ENCODE results near the gene TTC33.

Gene TTC33

GRCh38 chr5:40521108-40521785, 234.5 kb downstream of the TTC33 start:
- DNase-seq (ENCODE audit: low read depth): no peak

DNA sequence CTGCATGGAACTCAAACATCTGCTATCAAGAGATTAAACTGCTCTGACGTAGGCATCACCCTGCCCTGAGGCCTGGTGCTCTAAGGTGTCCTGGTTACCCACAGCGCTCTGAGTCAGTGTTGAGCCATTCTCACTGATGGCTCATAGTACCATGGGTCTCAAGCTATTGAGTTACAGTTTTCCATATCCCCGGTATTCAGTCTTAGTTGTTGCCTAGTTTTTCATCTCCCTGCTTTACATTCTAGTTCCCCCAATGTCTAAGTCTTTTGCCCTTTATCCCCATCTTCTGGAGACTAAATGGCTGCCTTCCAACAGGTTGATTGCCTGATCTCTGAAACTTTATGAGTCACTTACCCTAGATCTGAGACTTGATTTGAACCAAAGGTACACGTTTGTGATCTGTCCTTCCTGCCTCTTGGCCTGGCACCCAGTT, 237.3 kb downstream of the TTC33 start:
- DNase-seq (ENCODE audit: low read depth): no peak

DNA sequence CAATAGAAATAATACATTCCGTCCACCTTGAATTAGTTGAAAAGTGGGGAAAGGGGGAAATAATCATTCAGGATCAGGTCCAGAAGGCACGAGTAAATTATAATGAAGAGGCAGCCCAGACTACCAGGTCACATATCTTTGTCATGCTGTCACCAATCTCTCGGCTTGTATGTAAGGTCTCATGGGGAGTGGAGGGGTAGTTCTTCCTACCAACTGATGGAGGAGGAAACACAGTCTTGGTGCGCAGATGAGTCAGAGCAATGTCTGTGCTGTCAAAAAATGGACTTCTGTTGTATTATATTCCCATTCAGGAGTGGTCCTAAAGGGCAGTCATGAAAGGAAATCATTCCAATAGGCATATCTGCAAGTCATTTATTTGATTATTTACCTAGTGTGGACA, 240.3 kb downstream of the TTC33 start:
- no peak for DNase-seq (ENCODE audit: low read depth)

GRCh38 chr5:40514976-40515375, 240.8 kb downstream of the TTC33 start:
- DNase-seq (ENCODE audit: low read depth): no peak

DNA sequence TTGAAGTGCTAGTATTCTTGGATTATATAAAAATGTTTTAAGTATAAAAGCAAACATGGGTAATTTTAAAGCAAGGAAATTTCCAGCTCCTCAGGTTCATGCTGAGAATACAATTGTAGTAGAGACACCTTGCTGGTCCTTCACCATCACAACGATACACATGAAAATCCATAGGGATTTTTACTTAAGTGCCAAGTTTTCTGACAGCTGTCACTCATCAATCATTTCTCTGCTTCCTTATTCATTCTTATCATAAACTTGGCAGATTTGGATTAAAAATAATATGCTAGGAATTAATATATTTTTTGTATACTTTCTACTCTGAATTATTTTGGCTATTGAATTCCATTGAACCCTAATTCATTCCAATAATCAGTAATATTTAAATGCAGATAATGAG, 244.0 kb downstream of the TTC33 start:
- DNase-seq (ENCODE audit: low read depth): no peak

GRCh38 chr5:40507095-40507494, 248.7 kb downstream of the TTC33 start:
- DNase-seq (ENCODE audit: low read depth): no peak

DNA sequence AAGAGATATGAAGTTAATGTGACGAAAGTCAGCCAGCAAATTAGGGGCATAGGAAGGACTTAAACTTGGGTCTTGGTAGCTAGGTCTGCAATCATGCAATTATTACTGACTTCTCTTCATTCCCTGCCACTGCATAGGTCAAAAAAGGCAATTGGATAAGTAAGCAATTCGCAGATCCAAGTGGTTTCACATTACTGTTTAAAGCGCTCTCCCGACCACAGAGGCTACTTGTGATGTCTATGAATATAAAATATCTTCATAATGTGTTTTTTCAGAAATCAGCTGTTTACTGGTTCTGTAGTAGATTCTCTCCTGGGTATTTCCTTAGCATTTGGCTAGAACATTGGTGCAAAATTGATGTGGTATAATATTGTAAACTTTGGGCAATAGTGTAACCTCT, 250.7 kb downstream of the TTC33 start:
- no peak for DNase-seq (ENCODE audit: low read depth)

- DNase-seq (ENCODE audit: low read depth): no peak
These were observed 252.3 kb downstream of the TTC33 start for GRCh38 chr5:40503439-40503838.

DNA sequence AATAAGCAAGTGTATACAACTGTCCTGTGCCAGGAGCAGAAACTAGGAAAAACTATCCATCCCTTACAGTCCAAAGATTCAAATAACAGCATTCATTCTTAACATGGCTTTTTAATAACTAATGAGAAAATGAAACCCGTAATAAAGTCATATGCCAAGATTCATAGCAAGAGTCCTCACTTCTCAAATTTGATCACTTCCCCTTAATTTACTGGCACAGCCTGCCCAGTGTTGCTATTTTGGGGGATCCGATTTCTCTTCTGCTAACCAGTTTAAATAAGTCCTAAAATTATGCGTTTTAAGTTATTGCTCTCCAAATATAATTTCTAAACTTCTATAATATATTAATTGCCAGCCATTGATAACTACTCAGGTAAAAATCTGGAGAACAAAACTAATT, 253.0 kb downstream of the TTC33 start:
- DNase-seq (ENCODE audit: low read depth): no peak

- no peak for DNase-seq (ENCODE audit: low read depth)
These were observed 253.9 kb downstream of the TTC33 start for GRCh38 chr5:40501711-40502444.

GRCh38 chr5:40499518-40500273, 256.1 kb downstream of the TTC33 start:
- DNase-seq (ENCODE audit: low read depth): no peak

DNA sequence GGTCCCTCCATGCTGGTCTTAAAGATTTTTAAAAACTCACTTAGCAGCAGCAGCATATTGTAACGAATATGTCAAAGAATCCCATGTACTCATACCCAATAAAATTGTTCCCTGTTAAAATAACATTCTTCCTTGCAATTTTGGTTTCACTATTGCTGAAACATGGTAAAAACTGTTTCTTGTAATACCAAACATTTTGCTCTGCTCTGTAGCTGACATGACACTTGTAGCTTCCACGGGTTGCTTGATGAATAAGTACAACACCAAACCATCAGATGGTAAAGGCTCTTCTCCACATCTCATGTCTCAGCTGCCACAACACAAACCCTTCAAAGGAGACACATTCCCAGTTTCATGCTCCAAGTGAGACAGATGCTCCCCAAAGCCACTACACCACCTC, 256.8 kb downstream of the TTC33 start:
- no peak for DNase-seq (ENCODE audit: low read depth)

GRCh38 chr5:40497573-40497972, 258.2 kb downstream of the TTC33 start:
- no peak for DNase-seq (ENCODE audit: low read depth)

DNA sequence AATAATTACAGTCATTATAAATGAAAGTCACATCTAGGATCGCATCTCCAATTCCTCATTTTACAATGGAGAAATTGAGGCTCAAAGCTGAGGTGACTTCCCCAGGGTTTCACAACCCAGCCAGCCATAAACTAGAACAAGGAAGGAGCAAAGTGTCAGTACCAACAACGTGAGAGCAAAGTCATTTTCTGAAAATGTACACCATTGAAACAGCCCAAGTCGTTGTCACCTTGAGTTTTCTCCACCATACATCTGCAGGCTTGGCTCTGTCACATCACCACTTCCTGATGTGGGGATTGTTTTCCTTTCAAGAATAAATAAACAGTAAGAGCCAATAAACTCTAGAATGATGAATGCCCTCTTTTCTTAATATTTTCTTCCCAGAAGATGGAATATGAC, 260.5 kb downstream of the TTC33 start:
- no peak for DNase-seq (ENCODE audit: low read depth)

DNA sequence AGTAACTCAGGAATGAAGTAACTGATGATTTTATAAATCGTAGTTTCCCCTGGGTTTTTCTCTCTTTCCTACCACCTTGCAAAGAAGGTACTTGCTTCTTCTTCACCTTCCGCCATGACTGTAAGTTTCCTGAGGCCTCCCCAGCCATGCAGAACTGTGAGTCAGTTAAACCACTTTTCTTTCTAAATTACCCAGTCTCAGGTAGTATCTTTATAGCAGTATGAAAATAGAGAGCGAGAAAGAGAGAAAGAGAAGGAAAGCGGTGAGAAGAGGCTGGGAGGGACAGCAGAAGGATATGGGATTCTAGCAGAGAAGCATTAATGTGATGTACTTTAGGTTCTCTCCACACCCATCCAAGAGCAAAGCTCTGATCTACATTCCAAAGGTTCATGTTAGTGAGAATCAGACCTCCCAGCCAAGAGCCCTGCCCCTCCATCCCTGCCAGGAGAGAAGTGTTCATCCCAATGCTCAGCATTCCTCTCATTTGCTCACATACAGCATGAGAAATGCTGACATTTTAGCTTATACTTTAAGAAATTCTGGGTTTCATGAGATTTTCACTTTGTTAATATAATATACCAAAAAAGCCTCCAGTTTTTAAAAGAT, 261.0 kb downstream of the TTC33 start:
- no peak for DNase-seq (ENCODE audit: low read depth)

- no peak for DNase-seq (ENCODE audit: low read depth)
These were observed 263.7 kb downstream of the TTC33 start for GRCh38 chr5:40492056-40492455.

GRCh38 chr5:40491644-40492043, 264.1 kb downstream of the TTC33 start:
- DNase-seq (ENCODE audit: low read depth): no peak

GRCh38 chr5:40490464-40491111, 265.2 kb downstream of the TTC33 start:
- no peak for DNase-seq (ENCODE audit: low read depth)

DNA sequence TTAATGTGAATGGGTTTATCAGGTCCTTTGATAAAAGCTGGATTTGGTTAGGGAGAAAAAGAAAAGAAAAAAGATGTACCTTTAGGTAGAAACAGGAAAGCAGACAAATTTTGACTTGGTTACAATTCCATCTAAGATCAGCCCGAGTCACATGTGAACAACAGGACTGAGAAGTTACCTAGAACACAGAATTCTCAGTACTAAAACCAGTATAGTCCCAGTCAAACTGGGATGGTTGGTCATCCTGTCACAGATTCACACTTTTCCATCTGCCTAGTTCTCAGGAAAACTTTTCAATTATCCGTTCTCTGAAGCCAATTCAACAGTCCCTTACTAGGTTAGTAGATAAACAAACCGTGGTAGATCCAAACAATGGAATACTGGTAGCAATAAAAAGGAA, 266.3 kb downstream of the TTC33 start:
- DNase-seq (ENCODE audit: low read depth): no peak

- peak; percentile 17 for DNase-seq (ENCODE audit: low read depth)
These were observed 269.1 kb downstream of the TTC33 start for GRCh38 chr5:40486437-40487275.

Measured in activated gamma-delta T cell treated with anti-CD3 and anti-CD28 coated beads, Interleukin-2, amount 50 U/mL, for 16 hours (primary cell).